Measurements from ENCODE around the gene GPR148. TPM values are rescaled to one million over a fixed set of nuclear protein-coding genes. Genes with fewer than 3 reads are reported as not detected.

Gene GPR148
- total and polyA plus RNA-seq, 4 donors = not detected

GRCh38 chr2:130776550-130776949, 47.7 kb downstream of the GPR148 start:
- peaks cover 0 to 3% (median 0%) of the 10 kb centered on the region in 3 donors for H3K27me3 ChIP-seq (ENCODE audit: control insufficient read depth in 3 of 3, insufficient read depth in 3 of 3, low read length in 2 of 3)
- H3K9ac ChIP-seq (ENCODE audit: insufficient read depth in 1 of 2, low read length in 2 of 2) = no peak overlapping the region
- no peak for DNase-seq
- H3K27ac ChIP-seq (ENCODE audit: low read depth in 1 of 2, low read length in 1 of 2) = no peak overlapping the region
- no peak for ATAC-seq (ENCODE audit: insufficient read depth, low FRiP score)
- no peak for TF ChIP-seq CTCF (IDR thresholded peaks at IDR 0.05; ENCODE audit: control extremely low read depth, extremely low read depth)
- H3K36me3 ChIP-seq (ENCODE audit: control insufficient read depth in 4 of 4, insufficient read depth in 4 of 4, low read length in 4 of 4) = no peaks in the 10 kb centered on the region
- no peaks in the 10 kb centered on the region for H3K9me3 ChIP-seq (ENCODE audit: control insufficient read depth in 4 of 4, insufficient read depth in 3 of 4, low read length in 3 of 4)
- no peaks in the 10 kb centered on the region for H3K4me1 ChIP-seq (ENCODE audit: control insufficient read depth in 5 of 5, insufficient read depth in 5 of 5, low read length in 5 of 5)
- 53 to 54% methylated on average over 4 of the region's 4 CpGs for WGBS, 2 donors
- no peak overlapping the region for H3K4me3 ChIP-seq

GRCh38 chr2:130778781-130779180, 49.9 kb downstream of the GPR148 start:
- Histone ChIP-seq H3K4me1 (ENCODE audit: control insufficient read depth in 5 of 5, insufficient read depth in 5 of 5, low read length in 5 of 5) (no peaks in the 10 kb centered on the region), H3K27me3 (ENCODE audit: control insufficient read depth in 3 of 3, insufficient read depth in 3 of 3, low read length in 2 of 3) (no peaks in the 10 kb centered on the region)
- no peak for DNase-seq

More at GRCh38 chr2:130778781-130779180, 49.9 kb downstream of the GPR148 start:
- Histone ChIP-seq H3K4me3 (no peak overlapping the region), H3K9me3 (ENCODE audit: control insufficient read depth in 4 of 4, insufficient read depth in 3 of 4, low read length in 3 of 4) (no peaks in the 10 kb centered on the region), H3K9ac (ENCODE audit: insufficient read depth in 1 of 2, low read length in 2 of 2) (no peak overlapping the region), H3K27ac (ENCODE audit: low read depth in 1 of 2, low read length in 1 of 2) (no peak overlapping the region), H3K36me3 (ENCODE audit: control insufficient read depth in 4 of 4, insufficient read depth in 4 of 4, low read length in 4 of 4) (no peaks in the 10 kb centered on the region)
- 87 to 97% methylated on average over 9 of the region's 9 CpGs for WGBS, 2 donors
- ATAC-seq (ENCODE audit: insufficient read depth, low FRiP score) = no peak
- TF ChIP-seq CTCF (IDR thresholded peaks at IDR 0.05; ENCODE audit: control extremely low read depth, extremely low read depth) = no peak

Other genes with a start within 250 kb of the GPR148 start
- 1 to 10 TPM in 1 of 2 donors, under 1 TPM in 1; 0.28 to 4.0 TPM for gene POTEI, start 219.7 kb upstream of the GPR148 start, total RNA-seq
- gene POTEI, start 219.7 kb upstream of the GPR148 start, polyA plus RNA-seq = under 1 TPM; 0.02 to 0.03 TPM
- under 1 TPM in 1 of 2 donors, not detected in 1; 0.18 TPM for gene CFC1B, start 207.8 kb upstream of the GPR148 start, total RNA-seq
- not detected for gene CFC1B, start 207.8 kb upstream of the GPR148 start, polyA plus RNA-seq
- gene CFC1, start 129.5 kb upstream of the GPR148 start, total RNA-seq = 1 to 10 TPM in 1 of 2 donors, not detected in 1; 9.1 TPM
- gene CFC1, start 129.5 kb upstream of the GPR148 start, polyA plus RNA-seq = 1 to 10 TPM in 1 of 2 donors, under 1 TPM in 1; 0.19 to 1.3 TPM
- gene POTEJ, start 117.6 kb upstream of the GPR148 start, total RNA-seq = 1 to 10 TPM in 1 of 2 donors, under 1 TPM in 1; 0.09 to 1.8 TPM
- gene POTEJ, start 117.6 kb upstream of the GPR148 start, polyA plus RNA-seq = not detected
- gene AMER3, start 26.5 kb downstream of the GPR148 start, total RNA-seq = under 1 TPM; 0.09 to 0.74 TPM
- gene AMER3, start 26.5 kb downstream of the GPR148 start, polyA plus RNA-seq = not detected
- 10 to 100 TPM in 1 of 2 donors, 1 to 10 TPM in 1; 8.1 to 15.9 TPM for gene ARHGEF4, start 107.8 kb downstream of the GPR148 start, total RNA-seq
- 1 to 10 TPM; 1.8 to 5.8 TPM for gene ARHGEF4, start 107.8 kb downstream of the GPR148 start, polyA plus RNA-seq